OCI-LY7 (cell line): ENCODE measurements around the gene FAM32A. TPM values are rescaled to one million over a fixed set of nuclear protein-coding genes. Genes with fewer than 3 reads are reported as not detected.

ENCODE experiments used
- BruUV-seq: library from RNA; stranded (reverse); fragments of 400-500 nt; replicated peaks from 2 replicates; lab custom pipeline; 2021; lab: Mats Ljungman, UMichigan
- CTCF ChIA-PET: fragments of 300-600 bp; sonication (Branson Sonifier 250); formaldehyde crosslinking; loops from one replicate; lab custom pipeline; 2022; ENCODE audit warnings: antibody characterized with exemption; ENCODE audit not compliant: unreplicated experiment; lab: Charles Lee
- POLR2A ChIA-PET: fragments of 300-600 bp; sonication (Branson Sonifier 250); formaldehyde crosslinking; loops from one replicate; lab custom pipeline; 2022; ENCODE audit warnings: antibody characterized with exemption; lab: Charles Lee
- DNase-seq: peaks from one replicate; pipeline ENCODE4 v3.0.0-alpha.2; 2015; ENCODE audit warnings: low spot score
- H2AFZ ChIP-seq: fragments of 200-600 bp; sonication (generic), shearing (Covaris generic); 2 replicates; pipeline ENCODE4 v1.6.1; 2014; ENCODE audit warnings: mild to moderate bottlenecking, antibody characterized with exemption, low read length, moderate library complexity
- H3K27ac ChIP-seq: fragments of 200-600 bp; sonication (generic); 2 replicates; pipeline ENCODE4 v1.5.1; 2014; ENCODE audit warnings: mixed run types, low read depth, mild to moderate bottlenecking, moderate library complexity, low read length, inconsistent platforms; ENCODE audit not compliant: poor library complexity, severe bottlenecking
- H3K36me3 ChIP-seq: fragments of 200-600 bp; sonication (generic); 2 replicates; pipeline ENCODE4 v1.6.1; 2014; ENCODE audit warnings: mild to moderate bottlenecking, antibody characterized with exemption, low read length, moderate library complexity, mixed read lengths; ENCODE audit not compliant: insufficient read depth
- H3K4me1 ChIP-seq: fragments of 200-600 bp; sonication (generic); 2 replicates; pipeline ENCODE4 v1.5.1; 2014; ENCODE audit warnings: mild to moderate bottlenecking, low read length; ENCODE audit not compliant: insufficient read depth, poor library complexity, severe bottlenecking
- H3K4me2 ChIP-seq: fragments of 200-600 bp; sonication (generic); 2 replicates; pipeline ENCODE4 v1.6.1; 2014; ENCODE audit warnings: mild to moderate bottlenecking, low read length
- H3K4me3 ChIP-seq: fragments of 200-600 bp; sonication (generic); 2 replicates; pipeline ENCODE4 v1.5.1; 2014; ENCODE audit warnings: mild to moderate bottlenecking, low read depth, low read length; ENCODE audit not compliant: poor library complexity, severe bottlenecking
- H3K79me2 ChIP-seq: fragments of 200-600 bp; sonication (generic); 2 replicates; pipeline ENCODE4 v1.6.1; 2016; ENCODE audit warnings: low read depth, mild to moderate bottlenecking, low read length, moderate library complexity, mixed read lengths; ENCODE audit not compliant: insufficient read depth
- H3K9me2 ChIP-seq: fragments of 200-600 bp; sonication (generic); 2 replicates; pipeline ENCODE4 v1.6.1; 2016; ENCODE audit warnings: mild to moderate bottlenecking, low read length, mixed read lengths; ENCODE audit not compliant: insufficient read depth
- H3K9me3 ChIP-seq: fragments of 200-600 bp; sonication (generic); 2 replicates; pipeline ENCODE4 v1.6.1; 2014; ENCODE audit warnings: mild to moderate bottlenecking, mixed run types, low read length, mixed read lengths
- H4K20me1 ChIP-seq: fragments of 200-600 bp; sonication (generic); 2 replicates; pipeline ENCODE4 v1.6.1; 2014; ENCODE audit warnings: mild to moderate bottlenecking, antibody characterized with exemption, low read length, moderate library complexity, mixed read lengths; ENCODE audit not compliant: insufficient read depth
- CTCF ChIP-seq: fragments of 200-600 bp; sonication (generic); conservative IDR thresholded peaks from 2 replicates; pipeline ENCODE4 v1.5.1; 2014; ENCODE audit warnings: mild to moderate bottlenecking, antibody characterized with exemption, low read length, moderate library complexity, mixed read lengths
- EZH2phosphoT487 ChIP-seq: fragments of 200-600 bp; sonication (generic); IDR thresholded peaks from 2 replicates; pipeline ENCODE4 v1.6.1; 2018; ENCODE audit warnings: low read depth, borderline replicate concordance, mild to moderate bottlenecking, mixed run types, antibody characterized with exemption, low read length, moderate library complexity, mixed read lengths
- intact Hi-C: fragments of 100-400 bp; cut with micrococcal nuclease; formaldehyde crosslinking; loops from one replicate; pipeline ENCODE4 v1.10.0; 2022; ENCODE audit not compliant: unreplicated experiment
- total RNA-seq, 2 experiments: library from RNA; depleted of rRNA in 1 of 2; stranded (reverse); fragments of >200 nt in 1 of 2; shearing (Covaris generic) in 1 of 2; gene quantifications; 2 replicates each; pipeline ENCODE4 v1.2.3, GENCODE V29; 2014 to 2022

The FAM32A gene
- total RNA-seq, 2 experiments from 2014 or later = 64.5 to 71.0 TPM

GRCh38 chr19:16226878-16227836 is 41.9 kb downstream of the FAM32A start:
- Histone ChIP-seq H3K36me3 (peaks cover 85% of the 10 kb centered on the region), H2AFZ (no peak overlapping the region), H3K4me2 (no peak overlapping the region), H3K79me2 (no peaks in the 10 kb centered on the region), H4K20me1 (no peaks in the 10 kb centered on the region), H3K27ac (no peak overlapping the region), H3K9me3 (no peaks in the 10 kb centered on the region), H3K4me3 (no peak overlapping the region), H3K4me1 (no peaks in the 10 kb centered on the region), H3K9me2 (no peaks in the 10 kb centered on the region)
- no peak for TF ChIP-seq EZH2phosphoT487
- ChIA-PET POLR2A (no interaction called here), CTCF (no interaction called here)
- BruUV-seq = no TSS peak
- DNase-seq = no peak
- intact Hi-C loops = no loop called here

- Histone ChIP-seq H3K79me2 (no peaks in the 10 kb centered on the region), H3K36me3 (peaks cover 80% of the 10 kb centered on the region), H3K9me3 (no peaks in the 10 kb centered on the region), H3K9me2 (no peaks in the 10 kb centered on the region), H3K4me3 (no peak overlapping the region), H4K20me1 (no peaks in the 10 kb centered on the region), H3K27ac (no peak overlapping the region), H3K4me2 (no peak overlapping the region), H2AFZ (no peak overlapping the region), H3K4me1 (no peaks in the 10 kb centered on the region)
- intact Hi-C loops = no loop called here
- CTCF ChIA-PET = no interaction called here
- no peak for DNase-seq
- POLR2A ChIA-PET = no interaction called here
- BruUV-seq = no TSS peak
- TF ChIP-seq CTCF (no peak), EZH2phosphoT487 (no peak)
Measured at GRCh38 chr19:16227837-16228636, 42.8 kb downstream of the FAM32A start.

- intact Hi-C loops = no loop called here
- no peaks in the 10 kb centered on the region for H4K20me1 ChIP-seq
- no peaks in the 10 kb centered on the region for H3K9me2 ChIP-seq
- TF ChIP-seq CTCF (no peak), EZH2phosphoT487 (no peak)
- no peak overlapping the region for H3K4me2 ChIP-seq
- no peak overlapping the region for H3K27ac ChIP-seq
- H3K9me3 ChIP-seq = no peaks in the 10 kb centered on the region
- H2AFZ ChIP-seq = no peak overlapping the region
- H3K79me2 ChIP-seq = no peaks in the 10 kb centered on the region
- DNase-seq = no peak
- peaks cover 80% of the 10 kb centered on the region for H3K36me3 ChIP-seq
- ChIA-PET CTCF (no interaction called here), POLR2A (no interaction called here)
- H3K4me3 ChIP-seq = no peak overlapping the region
- BruUV-seq = no TSS peak
- H3K4me1 ChIP-seq = no peaks in the 10 kb centered on the region
Measured at GRCh38 chr19:16228637-16229321, 43.6 kb downstream of the FAM32A start.
